Smooth muscle cell (in vitro differentiated cells): Measurements from ENCODE around the gene RING1. TPM values are rescaled to one million over a fixed set of nuclear protein-coding genes. Genes with fewer than 3 reads are reported as not detected.
"Not testable (repeated sequence)": the region's sequence is repeated elsewhere in the genome, so short reads cannot be mapped to it uniquely, and the experiment has no call there.

ENCODE experiments used
- DNase-seq: peaks from one replicate; lab custom pipeline; 2025; ENCODE audit not compliant: unreplicated experiment; lab: John Stamatoyannopoulos, UW
- H2AFZ ChIP-seq: fragments of 200-600 bp; sonication (generic); 2 replicates; pipeline ENCODE4 v1.6.0; 2016; ENCODE audit warnings: antibody characterized with exemption, low read depth, mild to moderate bottlenecking
- H3F3A ChIP-seq: fragments of 200-600 bp; sonication (generic); 2 replicates; pipeline ENCODE4 v1.6.0; 2017; ENCODE audit warnings: antibody characterized with exemption, low read depth
- H3K27ac ChIP-seq: fragments of 200-600 bp; sonication (generic); 2 replicates; pipeline ENCODE4 v1.5.1; 2016; ENCODE audit warnings: low read depth, mild to moderate bottlenecking
- H3K27me3 ChIP-seq: fragments of 200-600 bp; sonication (generic); 2 replicates; pipeline ENCODE4 v1.6.1; 2016; ENCODE audit warnings: low read depth, mild to moderate bottlenecking
- H3K36me3 ChIP-seq: fragments of 200-600 bp; sonication (generic); 2 replicates; pipeline ENCODE4 v1.5.1; 2016; ENCODE audit warnings: low read depth
- H3K4me1 ChIP-seq: fragments of 200-600 bp; sonication (generic); 2 replicates; pipeline ENCODE4 v1.5.1; 2016; ENCODE audit warnings: low read depth
- H3K4me2 ChIP-seq: fragments of 200-600 bp; sonication (generic); 2 replicates; pipeline ENCODE4 v1.6.0; 2016; ENCODE audit warnings: mild to moderate bottlenecking
- H3K4me3 ChIP-seq: fragments of 200-600 bp; sonication (generic); 2 replicates; pipeline ENCODE4 v1.5.1; 2016; ENCODE audit warnings: mild to moderate bottlenecking
- H3K79me2 ChIP-seq: fragments of 200-600 bp; sonication (generic); 2 replicates; pipeline ENCODE4 v1.6.0; 2016; ENCODE audit warnings: low read depth, mild to moderate bottlenecking
- H3K9ac ChIP-seq: fragments of 200-600 bp; sonication (generic); 2 replicates; pipeline ENCODE4 v1.6.0; 2016; ENCODE audit warnings: low read depth
- H3K9me3 ChIP-seq: fragments of 200-600 bp; sonication (generic); replicated peaks from 2 replicates; pipeline ENCODE4 v1.5.1; 2016; ENCODE audit warnings: low read depth
- H4K20me1 ChIP-seq: fragments of 200-600 bp; sonication (generic); 2 replicates; pipeline ENCODE4 v1.6.0; 2016; ENCODE audit warnings: low read depth
- WGBS: methylation state at CpG from one replicate; pipeline ENCODE4 v1.1.7; 2016; ENCODE audit warnings: low lambda C conversion rate; 5-methylcytosine and 5-hydroxymethylcytosine counted together
- polyA plus RNA-seq: library from polyadenylated mRNA; unstranded; fragments of >200 nt; fragmentation: Nextera tagmentation; extraction: Ambion mirVana; gene quantifications from 2 replicates; pipeline ENCODE4 v1.2.1, GENCODE V29; 2016
- total RNA-seq: library from RNA; depleted of rRNA; stranded (reverse); fragments of >200 nt; gene quantifications from 2 replicates; pipeline ENCODE4 v1.2.3, GENCODE V29; 2014
- TF ChIP-seq, protein P1 (sequence below): fragments of 200-600 bp; sonication (generic); IDR thresholded peaks from 2 replicates; pipeline ENCODE4 v1.5.1; 2017; ENCODE audit warnings: borderline replicate concordance, mild to moderate bottlenecking, antibody characterized with exemption; ENCODE audit not compliant: insufficient read depth, poor library complexity, severe bottlenecking

Gene RING1
- total and polyA plus RNA-seq, 2 experiments from 2014 or later: 31.6 to 32.2 TPM

DNA sequence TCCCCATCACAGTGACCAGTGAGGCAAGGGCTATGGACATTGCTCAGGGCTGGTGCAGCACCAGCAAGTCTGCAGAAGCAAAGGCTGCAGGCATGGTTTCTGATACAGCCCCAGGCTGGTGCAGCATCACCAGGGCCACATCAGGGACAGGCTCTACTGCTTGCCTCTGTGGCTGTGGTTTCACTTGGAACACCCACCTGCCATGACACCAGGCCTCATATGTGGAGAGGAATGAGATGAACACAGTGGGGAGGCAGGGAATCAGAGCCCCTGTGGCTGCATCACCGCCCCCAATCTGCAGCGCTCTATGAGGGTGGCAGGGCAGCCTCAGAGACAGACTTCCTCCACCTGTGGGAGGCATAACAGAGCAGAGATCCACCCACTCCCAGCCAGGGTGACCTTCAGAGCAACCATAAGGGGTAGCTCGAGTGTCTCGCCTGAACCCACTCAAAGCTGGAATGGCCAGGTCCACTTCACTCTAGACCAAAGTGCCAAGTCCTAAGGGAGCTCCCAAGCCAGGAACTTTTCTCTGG, 7.9 kb downstream of the RING1 start:
- peaks cover 9% of the 10 kb centered on the region for H3K4me1 ChIP-seq
- peaks cover 12% of the 10 kb centered on the region for H3K27me3 ChIP-seq
- no peaks in the 10 kb centered on the region for H4K20me1 ChIP-seq
- WGBS: 99% methylated on average over 4 of the region's 4 CpGs
- H3F3A ChIP-seq: no peaks in the 10 kb centered on the region
- H3K4me3 ChIP-seq: no peak overlapping the region
- H3K27ac ChIP-seq: no peak overlapping the region
- no peak overlapping the region for H2AFZ ChIP-seq
- DNase-seq: no peak
- no peaks in the 10 kb centered on the region for H3K36me3 ChIP-seq
- H3K4me2 ChIP-seq: no peak overlapping the region
- no peak overlapping the region for H3K9ac ChIP-seq
- TF ChIP-seq, protein P1, sequence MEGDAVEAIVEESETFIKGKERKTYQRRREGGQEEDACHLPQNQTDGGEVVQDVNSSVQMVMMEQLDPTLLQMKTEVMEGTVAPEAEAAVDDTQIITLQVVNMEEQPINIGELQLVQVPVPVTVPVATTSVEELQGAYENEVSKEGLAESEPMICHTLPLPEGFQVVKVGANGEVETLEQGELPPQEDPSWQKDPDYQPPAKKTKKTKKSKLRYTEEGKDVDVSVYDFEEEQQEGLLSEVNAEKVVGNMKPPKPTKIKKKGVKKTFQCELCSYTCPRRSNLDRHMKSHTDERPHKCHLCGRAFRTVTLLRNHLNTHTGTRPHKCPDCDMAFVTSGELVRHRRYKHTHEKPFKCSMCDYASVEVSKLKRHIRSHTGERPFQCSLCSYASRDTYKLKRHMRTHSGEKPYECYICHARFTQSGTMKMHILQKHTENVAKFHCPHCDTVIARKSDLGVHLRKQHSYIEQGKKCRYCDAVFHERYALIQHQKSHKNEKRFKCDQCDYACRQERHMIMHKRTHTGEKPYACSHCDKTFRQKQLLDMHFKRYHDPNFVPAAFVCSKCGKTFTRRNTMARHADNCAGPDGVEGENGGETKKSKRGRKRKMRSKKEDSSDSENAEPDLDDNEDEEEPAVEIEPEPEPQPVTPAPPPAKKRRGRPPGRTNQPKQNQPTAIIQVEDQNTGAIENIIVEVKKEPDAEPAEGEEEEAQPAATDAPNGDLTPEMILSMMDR: no peak
- no peaks in the 10 kb centered on the region for H3K9me3 ChIP-seq
- H3K79me2 ChIP-seq: no peaks in the 10 kb centered on the region

- Histone ChIP-seq H4K20me1 (no peaks in the 10 kb centered on the region), H3F3A (no peaks in the 10 kb centered on the region), H3K4me3 (no peak overlapping the region), H3K9ac (no peak overlapping the region), H3K9me3 (no peaks in the 10 kb centered on the region), H3K4me1 (peaks cover 9% of the 10 kb centered on the region), H3K36me3 (no peaks in the 10 kb centered on the region), H3K4me2 (no peak overlapping the region), H3K27ac (no peak overlapping the region), H2AFZ (no peak overlapping the region), H3K27me3 (peaks cover 16% of the 10 kb centered on the region), H3K79me2 (no peaks in the 10 kb centered on the region)
- WGBS: 83% methylated on average over 6 of the region's 6 CpGs
- TF ChIP-seq, protein P1: no peak
- DNase-seq: no peak
These were observed 8.9 kb downstream of the RING1 start for GRCh38 chr6:33217246-33217645.

GRCh38 chr6:33217681-33218080, 9.4 kb downstream of the RING1 start:
- Histone ChIP-seq H3K9ac (no peak overlapping the region), H3K79me2 (no peaks in the 10 kb centered on the region), H4K20me1 (no peaks in the 10 kb centered on the region), H3K27me3 (peaks cover 16% of the 10 kb centered on the region), H3K4me1 (peaks cover 6% of the 10 kb centered on the region), H3K27ac (no peak overlapping the region), H3K4me2 (no peak overlapping the region), H3F3A (no peaks in the 10 kb centered on the region), H3K36me3 (no peaks in the 10 kb centered on the region), H3K9me3 (no peaks in the 10 kb centered on the region), H3K4me3 (no peak overlapping the region), H2AFZ (no peak overlapping the region)
- no peak for DNase-seq
- WGBS: 61% methylated on average over 3 of the region's 3 CpGs
- TF ChIP-seq, protein P1: no peak

- WGBS: 25% methylated on average over 14 of the region's 14 CpGs
- H3F3A ChIP-seq: not testable (repeated sequence)
These were observed 18.3 kb downstream of the RING1 start for GRCh38 chr6:33226503-33227120.

More at GRCh38 chr6:33226503-33227120, 18.3 kb downstream of the RING1 start:
- not testable (repeated sequence) for H3K27ac ChIP-seq, H3K36me3 ChIP-seq, DNase-seq, H3K9me3 ChIP-seq, H3K4me2 ChIP-seq, H3K79me2 ChIP-seq, H3K9ac ChIP-seq, H3K4me1 ChIP-seq, H3K4me3 ChIP-seq, H2AFZ ChIP-seq, H4K20me1 ChIP-seq
- peaks cover 36% of the 10 kb centered on the region for H3K27me3 ChIP-seq
